Suprapubic skin (tissue), 4 donors: ENCODE measurements around the gene TSPEAR.

Experiments
- CTCF ChIP-seq, 2 donors: fragments of 200-600 bp in 1 of 2; fragments of 450-650 bp in 1 of 2; sonication (generic) in 1 of 2; IDR thresholded peaks; one replicate each; pipeline ENCODE4 v1.5.1; 2016 to 2019; ENCODE audit warnings: antibody characterized with exemption in 2 of 2, mild to moderate bottlenecking in 1 of 2, moderate library complexity in 1 of 2
- EP300 ChIP-seq: sonication (generic); formaldehyde crosslinking; IDR thresholded peaks from one replicate; pipeline ENCODE4 v1.6.1; 2017; ENCODE audit warnings: antibody characterized with exemption
- POLR2A ChIP-seq, 2 donors: fragments of 450-650 bp; IDR thresholded peaks; one replicate each; pipeline ENCODE4 v1.6.1; 2017; ENCODE audit warnings: antibody characterized with exemption in 2 of 2, mild to moderate bottlenecking in 2 of 2, moderate library complexity in 2 of 2
- POLR2AphosphoS5 ChIP-seq, 3 donors: sonication (generic); formaldehyde crosslinking; IDR thresholded peaks; one replicate each; pipeline ENCODE4 v1.6.1; 2017; ENCODE audit warnings: antibody characterized with exemption in 3 of 3

- TF ChIP-seq CTCF (IDR thresholded peaks at IDR 0.05) (no peak), EP300 (no peak), POLR2AphosphoS5 (IDR thresholded peaks at IDR 0.05) (no peak), POLR2A (IDR thresholded peaks at IDR 0.05) (no peak)
These were observed 25.1 kb upstream of the TSPEAR start for GRCh38 chr21:44736291-44737004.
